ENCODE measurements around the gene OXSR1. TPM values are rescaled to one million over a fixed set of nuclear protein-coding genes. Genes with fewer than 3 reads are reported as not detected.
"Not testable (repeated sequence)": the region's sequence is repeated elsewhere in the genome, so short reads cannot be mapped to it uniquely, and the experiment has no call there.

The OXSR1 gene
- total RNA-seq, 1 donor from 2014 or later, result 22.9 TPM

DNA sequence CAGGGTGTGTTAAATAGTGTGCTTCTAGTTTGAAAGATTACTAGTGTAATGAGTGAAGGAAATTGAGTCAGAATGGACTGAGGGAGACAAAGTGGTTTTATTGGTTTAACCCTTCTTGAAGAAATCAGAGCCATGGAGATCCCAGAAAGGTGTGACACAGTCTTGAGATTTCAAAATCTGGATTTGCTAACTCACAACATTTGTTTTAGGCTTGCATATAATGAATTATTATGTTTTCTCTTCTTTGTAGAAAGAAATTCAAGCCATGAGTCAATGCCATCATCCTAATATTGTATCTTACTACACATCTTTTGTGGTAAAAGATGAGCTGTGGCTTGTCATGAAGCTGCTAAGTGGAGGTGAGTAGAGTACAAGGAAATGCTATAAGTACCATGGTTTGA lies 25.1 kb downstream of the OXSR1 start:
- Histone ChIP-seq H3K27ac (replicated peaks) (no peak overlapping the region), H3K4me1 (peaks cover 9% of the 10 kb centered on the region), H3K4me3 (no peak overlapping the region), H3K36me3 (peaks cover 44% of the 10 kb centered on the region), H3K9me3 (replicated peaks) (peaks cover 6% of the 10 kb centered on the region), H3K27me3 (ENCODE audit: low read depth) (no peaks in the 10 kb centered on the region)
- DNase-seq, result no peak
- intact Hi-C loops (cut with micrococcal nuclease), result no loop called here
- TF ChIP-seq, protein P1, sequence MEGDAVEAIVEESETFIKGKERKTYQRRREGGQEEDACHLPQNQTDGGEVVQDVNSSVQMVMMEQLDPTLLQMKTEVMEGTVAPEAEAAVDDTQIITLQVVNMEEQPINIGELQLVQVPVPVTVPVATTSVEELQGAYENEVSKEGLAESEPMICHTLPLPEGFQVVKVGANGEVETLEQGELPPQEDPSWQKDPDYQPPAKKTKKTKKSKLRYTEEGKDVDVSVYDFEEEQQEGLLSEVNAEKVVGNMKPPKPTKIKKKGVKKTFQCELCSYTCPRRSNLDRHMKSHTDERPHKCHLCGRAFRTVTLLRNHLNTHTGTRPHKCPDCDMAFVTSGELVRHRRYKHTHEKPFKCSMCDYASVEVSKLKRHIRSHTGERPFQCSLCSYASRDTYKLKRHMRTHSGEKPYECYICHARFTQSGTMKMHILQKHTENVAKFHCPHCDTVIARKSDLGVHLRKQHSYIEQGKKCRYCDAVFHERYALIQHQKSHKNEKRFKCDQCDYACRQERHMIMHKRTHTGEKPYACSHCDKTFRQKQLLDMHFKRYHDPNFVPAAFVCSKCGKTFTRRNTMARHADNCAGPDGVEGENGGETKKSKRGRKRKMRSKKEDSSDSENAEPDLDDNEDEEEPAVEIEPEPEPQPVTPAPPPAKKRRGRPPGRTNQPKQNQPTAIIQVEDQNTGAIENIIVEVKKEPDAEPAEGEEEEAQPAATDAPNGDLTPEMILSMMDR (IDR thresholded peaks at IDR 0.05; ENCODE audit: borderline replicate concordance), result no peak

DNA sequence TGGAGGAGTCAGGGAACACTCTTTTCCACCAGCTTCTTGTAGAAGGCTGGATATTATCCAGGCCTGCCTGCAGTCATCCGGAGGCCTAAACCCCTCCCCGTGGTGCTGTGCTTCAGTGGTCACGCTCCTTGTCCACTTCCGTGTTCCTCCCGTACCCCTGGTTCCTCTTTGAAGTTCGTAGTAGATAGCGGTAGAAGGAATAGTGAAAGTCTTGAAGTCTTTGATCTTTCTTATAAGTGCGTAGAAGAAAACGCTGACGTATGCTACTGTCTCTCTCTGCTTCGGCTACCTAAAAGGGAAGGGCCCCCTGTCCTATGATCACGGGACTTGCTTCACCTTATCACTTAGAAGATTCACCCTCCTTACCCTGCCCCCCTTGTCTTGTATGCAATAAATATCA lies 37.6 kb downstream of the OXSR1 start:
- H3K27ac ChIP-seq (replicated peaks); H3K9me3 ChIP-seq (replicated peaks); H3K4me3 ChIP-seq; intact Hi-C loops (cut with micrococcal nuclease); H3K27me3 ChIP-seq (ENCODE audit: low read depth); DNase-seq: not testable (repeated sequence)
- H3K36me3 ChIP-seq, result peaks cover 19% of the 10 kb centered on the region
- H3K4me1 ChIP-seq, result peaks cover 38% of the 10 kb centered on the region

DNA sequence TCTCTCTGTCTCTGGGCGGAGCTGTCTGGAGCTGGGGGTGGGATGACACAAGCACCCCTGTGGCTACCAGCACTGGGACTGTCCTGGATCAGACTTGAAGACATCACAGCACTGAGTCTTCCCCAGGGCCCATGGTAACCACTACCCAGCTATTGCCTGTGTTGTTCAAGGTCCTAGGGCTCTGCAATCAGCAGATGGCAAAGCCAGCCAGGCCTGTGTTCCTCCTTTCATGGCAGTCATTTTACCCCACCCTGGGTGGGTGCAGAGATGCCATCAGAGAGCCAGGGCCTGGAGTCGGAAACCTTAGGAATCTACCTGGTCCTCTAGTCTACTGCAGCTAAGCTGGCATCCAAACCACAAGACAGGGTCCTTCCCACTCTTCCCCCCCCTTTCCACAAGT lies 38.4 kb downstream of the OXSR1 start:
- Histone ChIP-seq H3K36me3 (peaks cover 17% of the 10 kb centered on the region), H3K9me3 (replicated peaks) (no peaks in the 10 kb centered on the region), H3K4me3 (no peak overlapping the region), H3K27me3 (ENCODE audit: low read depth) (no peaks in the 10 kb centered on the region), H3K27ac (replicated peaks) (no peak overlapping the region), H3K4me1 (peaks cover 36% of the 10 kb centered on the region)
- intact Hi-C loops (cut with micrococcal nuclease), result no loop called here
- DNase-seq, result no peak
- TF ChIP-seq, protein P1 (IDR thresholded peaks at IDR 0.05; ENCODE audit: borderline replicate concordance), result no peak

DNA sequence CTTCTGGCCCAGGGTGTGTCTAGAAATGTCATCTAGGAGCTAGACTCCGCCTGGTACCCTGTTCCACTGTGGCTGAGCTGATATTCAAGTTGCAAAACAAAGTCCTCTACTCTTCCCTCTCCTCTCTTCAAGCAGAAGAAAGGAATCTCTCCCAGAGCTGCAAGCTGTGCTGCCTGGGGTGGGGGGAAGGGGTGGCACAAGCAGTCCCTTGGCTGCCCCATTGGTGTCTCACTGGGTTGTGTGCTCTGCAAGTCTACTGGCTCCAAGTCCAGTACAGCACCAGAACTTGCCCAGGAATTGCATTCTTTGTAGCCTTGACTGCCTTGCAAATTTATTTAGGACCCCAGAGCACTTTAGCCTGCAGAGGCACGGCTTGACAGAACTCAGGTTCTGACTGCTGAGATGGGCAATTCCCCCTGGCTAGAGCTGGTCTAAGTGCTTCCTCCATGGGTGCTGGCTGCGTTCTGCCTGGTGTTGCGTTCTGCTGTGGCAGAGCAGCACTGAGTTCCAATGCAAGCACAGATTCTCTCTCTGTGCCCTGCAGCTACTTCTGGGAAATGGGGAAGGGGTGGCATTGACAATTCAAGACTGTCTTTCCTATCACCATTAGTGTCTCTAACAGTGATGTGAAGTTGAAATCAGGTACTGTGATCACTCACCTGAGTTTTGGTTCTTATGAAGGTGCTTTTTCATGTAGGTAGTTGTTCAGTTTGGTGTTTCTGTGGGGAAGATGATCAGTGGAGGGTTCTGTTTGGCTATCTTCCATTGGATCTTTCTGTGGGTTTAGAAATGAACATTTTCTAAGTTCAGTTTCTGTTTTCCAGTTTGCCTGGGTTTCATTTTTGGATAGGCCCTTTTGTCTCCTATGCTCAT lies 39.5 kb downstream of the OXSR1 start:
- H3K9me3 ChIP-seq (replicated peaks), result no peaks in the 10 kb centered on the region
- no peak for DNase-seq
- H3K27me3 ChIP-seq (ENCODE audit: low read depth), result no peaks in the 10 kb centered on the region
- TF ChIP-seq, protein P1 (IDR thresholded peaks at IDR 0.05; ENCODE audit: borderline replicate concordance), result no peak
- no peak overlapping the region for H3K27ac ChIP-seq (replicated peaks)
- intact Hi-C loops (cut with micrococcal nuclease), result no loop called here
- no peak overlapping the region for H3K4me3 ChIP-seq
- peaks cover 36% of the 10 kb centered on the region for H3K4me1 ChIP-seq
- H3K36me3 ChIP-seq, result peaks cover 5% of the 10 kb centered on the region

DNA sequence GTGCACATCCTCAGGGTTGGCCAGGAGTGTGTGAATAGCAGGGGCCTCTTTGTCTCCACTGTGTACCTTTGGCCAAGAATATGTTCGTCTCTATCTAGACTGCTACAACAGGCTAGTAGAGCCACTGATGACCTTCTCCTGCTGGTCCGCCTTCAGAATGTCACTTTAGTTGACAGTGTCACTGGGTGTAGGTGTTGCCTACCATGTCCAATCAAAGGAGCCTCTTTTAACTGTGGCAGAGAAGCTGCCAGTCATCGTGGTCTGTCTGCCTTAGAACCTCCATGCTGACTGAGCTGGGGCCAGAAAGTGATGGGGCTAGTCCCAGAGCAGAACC lies 40.1 kb downstream of the OXSR1 start:
- no peak overlapping the region for H3K4me3 ChIP-seq
- H3K4me1 ChIP-seq, result peaks cover 39% of the 10 kb centered on the region
- no peak overlapping the region for H3K27ac ChIP-seq (replicated peaks)
- TF ChIP-seq, protein P1 (IDR thresholded peaks at IDR 0.05; ENCODE audit: borderline replicate concordance), result no peak
- no peaks in the 10 kb centered on the region for H3K27me3 ChIP-seq (ENCODE audit: low read depth)
- intact Hi-C loops (cut with micrococcal nuclease), result no loop called here
- no peak for DNase-seq
- H3K36me3 ChIP-seq, result no peaks in the 10 kb centered on the region
- H3K9me3 ChIP-seq (replicated peaks), result no peaks in the 10 kb centered on the region

DNA sequence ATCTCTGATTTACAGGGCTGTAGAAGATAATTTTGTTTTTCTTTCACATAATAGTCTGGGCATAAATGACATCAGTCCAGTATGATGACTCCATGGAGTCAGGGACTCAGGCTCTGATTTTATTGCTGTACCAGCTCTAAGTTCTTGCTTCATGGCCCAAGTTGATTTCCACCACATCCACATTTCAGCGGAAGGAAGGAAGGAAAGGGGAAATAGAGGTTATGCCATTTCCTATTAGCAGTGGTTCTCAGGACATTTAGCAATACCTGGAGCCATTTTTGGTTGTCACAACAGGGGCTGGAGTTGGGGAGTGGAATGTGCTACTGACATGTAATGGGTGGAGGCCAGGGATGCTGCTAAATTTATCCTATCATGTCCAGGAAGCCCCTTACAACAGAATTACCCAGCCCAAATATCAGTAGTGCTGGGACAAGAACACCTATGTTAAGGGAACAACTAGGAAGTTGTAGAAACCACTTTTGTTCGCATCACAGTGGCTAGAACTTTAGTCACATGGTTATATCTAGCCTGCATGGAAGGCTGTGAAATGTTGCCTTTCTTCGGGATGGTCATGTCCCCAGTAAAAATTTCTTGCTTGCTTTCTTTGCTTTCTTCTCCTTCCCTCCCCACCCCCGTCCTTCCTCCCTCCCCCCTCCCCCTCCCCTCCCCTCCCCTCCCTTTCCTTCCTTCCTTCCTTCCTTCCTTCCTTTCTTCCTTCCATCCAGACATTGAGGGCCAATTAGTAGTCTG lies 42.1 kb downstream of the OXSR1 start:
- TF ChIP-seq, protein P1 (IDR thresholded peaks at IDR 0.05; ENCODE audit: borderline replicate concordance), result no peak
- Histone ChIP-seq H3K36me3 (no peaks in the 10 kb centered on the region), H3K27me3 (ENCODE audit: low read depth) (no peaks in the 10 kb centered on the region), H3K9me3 (replicated peaks) (no peaks in the 10 kb centered on the region), H3K27ac (replicated peaks) (no peak overlapping the region), H3K4me3 (no peak overlapping the region), H3K4me1 (peaks cover 59% of the 10 kb centered on the region)
- intact Hi-C loops (cut with micrococcal nuclease), result no loop called here
- DNase-seq, result no peak
